Neural progenitor cell (in vitro differentiated cells): Measurements from ENCODE around the gene CRYGN. TPM values are rescaled to one million over a fixed set of nuclear protein-coding genes. Genes with fewer than 3 reads are reported as not detected.
A peak's percentile ranks its signal among the peaks of the same experiment; 100 is the strongest.

Source experiments
- DNase-seq: peaks from one replicate; pipeline ENCODE4 v3.0.0-alpha.2; 2016; ENCODE audit warnings: low spot score
- H2AFZ ChIP-seq: fragments of 200-600 bp; sonication (generic); replicated peaks from 2 replicates; pipeline ENCODE4 v1.6.1; 2016; ENCODE audit warnings: antibody characterized with exemption
- H3F3A ChIP-seq: fragments of 200-600 bp; sonication (generic); 2 replicates; pipeline ENCODE4 v1.6.1; 2016; ENCODE audit warnings: antibody characterized with exemption, low read depth
- H3K27ac ChIP-seq: fragments of 200-600 bp; sonication (generic); 2 replicates; pipeline ENCODE4 v1.5.1; 2016; ENCODE audit warnings: mild to moderate bottlenecking
- H3K27me3 ChIP-seq: fragments of 200-600 bp; sonication (generic); 2 replicates; pipeline ENCODE4 v1.6.1; 2016; ENCODE audit warnings: mild to moderate bottlenecking, moderate library complexity
- H3K36me3 ChIP-seq: fragments of 200-600 bp; sonication (generic); 2 replicates; pipeline ENCODE4 v1.5.1; 2016
- H3K4me1 ChIP-seq: fragments of 200-600 bp; sonication (generic); 2 replicates; pipeline ENCODE4 v1.6.1; 2016; ENCODE audit warnings: mixed run types
- H3K4me2 ChIP-seq: fragments of 200-600 bp; sonication (generic); 2 replicates; pipeline ENCODE4 v1.6.1; 2016
- H3K4me3 ChIP-seq: fragments of 200-600 bp; sonication (generic); 2 replicates; pipeline ENCODE4 v1.5.1; 2016
- H3K79me2 ChIP-seq: fragments of 200-600 bp; sonication (generic); 2 replicates; pipeline ENCODE4 v1.6.1; 2016; ENCODE audit warnings: low read depth
- H3K9ac ChIP-seq: fragments of 200-600 bp; sonication (generic); 2 replicates; pipeline ENCODE4 v1.6.1; 2016
- H3K9me3 ChIP-seq: fragments of 200-600 bp; sonication (generic); 2 replicates; pipeline ENCODE4 v1.5.1; 2016; ENCODE audit warnings: low read depth
- H4K20me1 ChIP-seq: fragments of 200-600 bp; sonication (generic); 2 replicates; pipeline ENCODE4 v1.6.1; 2016; ENCODE audit warnings: low read depth
- H3K27ac Mint-ChIP-seq: 3 replicates; pipeline ENCODE4 v1.8.0; 2021; ENCODE audit warnings: mixed read lengths
- H3K27me3 Mint-ChIP-seq: 2 replicates; pipeline ENCODE4 v1.8.0; 2022; ENCODE audit warnings: low read depth, mild to moderate bottlenecking, inconsistent platforms, moderate library complexity, mixed read lengths; ENCODE audit not compliant: insufficient read depth
- H3K36me3 Mint-ChIP-seq: 3 replicates; pipeline ENCODE4 v1.8.0; 2021; ENCODE audit warnings: mixed read lengths
- H3K4me1 Mint-ChIP-seq: 3 replicates; pipeline ENCODE4 v1.8.0; 2021; ENCODE audit warnings: mixed read lengths
- H3K4me3 Mint-ChIP-seq: 3 replicates; pipeline ENCODE4 v1.8.0; 2021; ENCODE audit warnings: mild to moderate bottlenecking, moderate library complexity, mixed read lengths
- H3K9me3 Mint-ChIP-seq: 3 replicates; pipeline ENCODE4 v1.8.0; 2020; ENCODE audit warnings: mixed read lengths
- EZH2 ChIP-seq: fragments of 200-600 bp; sonication (generic); IDR thresholded peaks from 2 replicates; pipeline ENCODE4 v1.6.1; 2017; ENCODE audit warnings: antibody characterized with exemption, mild to moderate bottlenecking, moderate library complexity
- EZH2phosphoT487 ChIP-seq: fragments of 200-600 bp; sonication (generic); IDR thresholded peaks from 2 replicates; pipeline ENCODE4 v1.6.1; 2017; ENCODE audit warnings: antibody characterized with exemption
- total RNA-seq: library from RNA; depleted of rRNA; stranded (reverse); fragments of >200 nt; gene quantifications from 2 replicates; pipeline ENCODE4 v1.2.3, GENCODE V29; 2015; ENCODE audit warnings: low replicate concordance
- TF ChIP-seq, protein P1 (sequence below): fragments of 200-600 bp; sonication (generic); IDR thresholded peaks from 2 replicates; pipeline ENCODE4 v1.5.1; 2017; ENCODE audit warnings: antibody characterized with exemption, mild to moderate bottlenecking

CRYGN gene
- total RNA-seq, 1 donor from 2014 or later = not detected

GRCh38 chr7:151451156-151451555 lies 11.2 kb upstream of the CRYGN start:
- no peaks in the 10 kb centered on the region for H4K20me1 ChIP-seq
- DNase-seq = no peak
- H3K4me3 Mint-ChIP-seq = no peak overlapping the region
- TF ChIP-seq, protein P1, sequence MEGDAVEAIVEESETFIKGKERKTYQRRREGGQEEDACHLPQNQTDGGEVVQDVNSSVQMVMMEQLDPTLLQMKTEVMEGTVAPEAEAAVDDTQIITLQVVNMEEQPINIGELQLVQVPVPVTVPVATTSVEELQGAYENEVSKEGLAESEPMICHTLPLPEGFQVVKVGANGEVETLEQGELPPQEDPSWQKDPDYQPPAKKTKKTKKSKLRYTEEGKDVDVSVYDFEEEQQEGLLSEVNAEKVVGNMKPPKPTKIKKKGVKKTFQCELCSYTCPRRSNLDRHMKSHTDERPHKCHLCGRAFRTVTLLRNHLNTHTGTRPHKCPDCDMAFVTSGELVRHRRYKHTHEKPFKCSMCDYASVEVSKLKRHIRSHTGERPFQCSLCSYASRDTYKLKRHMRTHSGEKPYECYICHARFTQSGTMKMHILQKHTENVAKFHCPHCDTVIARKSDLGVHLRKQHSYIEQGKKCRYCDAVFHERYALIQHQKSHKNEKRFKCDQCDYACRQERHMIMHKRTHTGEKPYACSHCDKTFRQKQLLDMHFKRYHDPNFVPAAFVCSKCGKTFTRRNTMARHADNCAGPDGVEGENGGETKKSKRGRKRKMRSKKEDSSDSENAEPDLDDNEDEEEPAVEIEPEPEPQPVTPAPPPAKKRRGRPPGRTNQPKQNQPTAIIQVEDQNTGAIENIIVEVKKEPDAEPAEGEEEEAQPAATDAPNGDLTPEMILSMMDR = no peak
- TF ChIP-seq EZH2phosphoT487 = no peak
- no peak for TF ChIP-seq EZH2
- no peaks in the 10 kb centered on the region for H3K36me3 Mint-ChIP-seq
- H3K9me3 ChIP-seq = no peaks in the 10 kb centered on the region
- no peaks in the 10 kb centered on the region for H3K36me3 ChIP-seq
- peaks cover 15% of the 10 kb centered on the region for H3K4me1 Mint-ChIP-seq
- H3K27me3 ChIP-seq = peaks cover 24% of the 10 kb centered on the region
- H3K27me3 Mint-ChIP-seq = peaks cover 8% of the 10 kb centered on the region
- H3K4me1 ChIP-seq = peaks cover 8% of the 10 kb centered on the region
- no peaks in the 10 kb centered on the region for H3K79me2 ChIP-seq
- H3K27ac ChIP-seq = no peak overlapping the region
- H3K9me3 Mint-ChIP-seq = no peaks in the 10 kb centered on the region
- H3F3A ChIP-seq = no peaks in the 10 kb centered on the region
- H3K27ac Mint-ChIP-seq = no peak overlapping the region
- no peak overlapping the region for H3K4me2 ChIP-seq
- H3K4me3 ChIP-seq = no peak overlapping the region
- no peak overlapping the region for H3K9ac ChIP-seq
- H2AFZ ChIP-seq = no peak overlapping the region

DNA sequence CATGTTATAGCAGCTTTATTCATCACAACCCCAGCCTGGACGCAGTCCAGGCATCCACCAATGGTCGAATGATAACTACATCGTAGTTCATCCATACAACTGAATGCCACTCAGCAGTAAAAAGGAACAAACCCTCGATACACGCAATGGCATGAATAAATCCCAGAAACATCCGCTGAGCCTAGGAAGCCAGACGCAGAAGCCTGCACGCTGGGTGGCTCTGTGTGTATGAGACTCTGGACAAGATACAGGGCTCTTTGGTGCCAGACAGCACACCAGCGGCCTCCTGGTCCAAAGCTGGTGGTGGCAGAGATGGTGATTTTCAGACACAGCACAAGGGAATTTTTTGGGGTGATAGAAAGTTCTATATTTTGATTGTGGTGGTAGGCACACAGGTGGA lies 10.0 kb upstream of the CRYGN start:
- no peaks in the 10 kb centered on the region for H3F3A ChIP-seq
- H3K79me2 ChIP-seq = no peaks in the 10 kb centered on the region
- no peak for DNase-seq
- H3K27ac Mint-ChIP-seq = no peak overlapping the region
- H3K9ac ChIP-seq = no peak overlapping the region
- peaks cover 15% of the 10 kb centered on the region for H3K4me1 Mint-ChIP-seq
- no peaks in the 10 kb centered on the region for H3K36me3 Mint-ChIP-seq
- no peak overlapping the region for H3K27ac ChIP-seq
- peaks cover 4% of the 10 kb centered on the region for H3K27me3 Mint-ChIP-seq
- H2AFZ ChIP-seq = no peak overlapping the region
- H4K20me1 ChIP-seq = no peaks in the 10 kb centered on the region
- H3K4me2 ChIP-seq = no peak overlapping the region
- no peak overlapping the region for H3K4me3 ChIP-seq
- H3K9me3 Mint-ChIP-seq = no peaks in the 10 kb centered on the region
- H3K36me3 ChIP-seq = no peaks in the 10 kb centered on the region
- TF ChIP-seq EZH2phosphoT487 = no peak
- TF ChIP-seq, protein P1 = no peak
- TF ChIP-seq EZH2 = no peak
- H3K4me3 Mint-ChIP-seq = no peak overlapping the region
- H3K9me3 ChIP-seq = no peaks in the 10 kb centered on the region
- peaks cover 31% of the 10 kb centered on the region for H3K27me3 ChIP-seq
- peaks cover 8% of the 10 kb centered on the region for H3K4me1 ChIP-seq

GRCh38 chr7:151448261-151449252 lies 8.6 kb upstream of the CRYGN start:
- peaks cover 11% of the 10 kb centered on the region for H3K4me1 Mint-ChIP-seq
- peak overlapping the region; percentile 71 for H3K4me3 Mint-ChIP-seq
- Histone ChIP-seq H2AFZ (peak overlapping the region; percentile 91), H3K4me3 (peak overlapping the region; percentile 53), H3K36me3 (no peaks in the 10 kb centered on the region), H3K4me1 (peaks cover 8% of the 10 kb centered on the region), H3K4me2 (peak overlapping the region; percentile 81), H3K9ac (no peak overlapping the region), H3K79me2 (no peaks in the 10 kb centered on the region), H3F3A (no peaks in the 10 kb centered on the region), H4K20me1 (no peaks in the 10 kb centered on the region), H3K9me3 (no peaks in the 10 kb centered on the region), H3K27me3 (peaks cover 31% of the 10 kb centered on the region), H3K27ac (no peak overlapping the region)
- DNase-seq = peak; percentile 83
- peak; percentile 33 for TF ChIP-seq EZH2phosphoT487
- TF ChIP-seq, protein P1 = peak; percentile 91
- TF ChIP-seq EZH2 = peak; percentile 46
- H3K27ac Mint-ChIP-seq = no peak overlapping the region
- no peaks in the 10 kb centered on the region for H3K9me3 Mint-ChIP-seq
- peaks cover 4% of the 10 kb centered on the region for H3K27me3 Mint-ChIP-seq
- no peaks in the 10 kb centered on the region for H3K36me3 Mint-ChIP-seq
